Measurements from ENCODE around the gene CIB4.

CIB4 gene

DNA sequence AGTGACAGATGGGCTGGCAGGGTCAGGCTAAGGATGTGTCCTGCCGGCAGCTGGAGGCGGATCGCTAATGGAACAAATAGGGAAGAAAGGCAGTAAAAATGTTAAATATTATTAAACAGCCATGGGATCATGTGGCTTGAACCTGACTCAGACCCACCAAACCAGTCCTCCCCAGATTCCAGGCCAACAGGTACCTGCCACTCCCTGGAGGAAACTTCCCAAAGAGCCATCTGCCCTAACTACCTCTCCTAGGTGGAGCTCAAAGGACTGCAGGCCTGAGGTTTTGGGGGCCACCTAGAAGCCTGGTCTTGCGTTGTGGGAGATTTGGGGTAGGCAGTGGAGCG, 34.3 kb downstream of the CIB4 start:
- DNase-seq (ENCODE audit: low read depth in 2 of 2) = no peak

DNA sequence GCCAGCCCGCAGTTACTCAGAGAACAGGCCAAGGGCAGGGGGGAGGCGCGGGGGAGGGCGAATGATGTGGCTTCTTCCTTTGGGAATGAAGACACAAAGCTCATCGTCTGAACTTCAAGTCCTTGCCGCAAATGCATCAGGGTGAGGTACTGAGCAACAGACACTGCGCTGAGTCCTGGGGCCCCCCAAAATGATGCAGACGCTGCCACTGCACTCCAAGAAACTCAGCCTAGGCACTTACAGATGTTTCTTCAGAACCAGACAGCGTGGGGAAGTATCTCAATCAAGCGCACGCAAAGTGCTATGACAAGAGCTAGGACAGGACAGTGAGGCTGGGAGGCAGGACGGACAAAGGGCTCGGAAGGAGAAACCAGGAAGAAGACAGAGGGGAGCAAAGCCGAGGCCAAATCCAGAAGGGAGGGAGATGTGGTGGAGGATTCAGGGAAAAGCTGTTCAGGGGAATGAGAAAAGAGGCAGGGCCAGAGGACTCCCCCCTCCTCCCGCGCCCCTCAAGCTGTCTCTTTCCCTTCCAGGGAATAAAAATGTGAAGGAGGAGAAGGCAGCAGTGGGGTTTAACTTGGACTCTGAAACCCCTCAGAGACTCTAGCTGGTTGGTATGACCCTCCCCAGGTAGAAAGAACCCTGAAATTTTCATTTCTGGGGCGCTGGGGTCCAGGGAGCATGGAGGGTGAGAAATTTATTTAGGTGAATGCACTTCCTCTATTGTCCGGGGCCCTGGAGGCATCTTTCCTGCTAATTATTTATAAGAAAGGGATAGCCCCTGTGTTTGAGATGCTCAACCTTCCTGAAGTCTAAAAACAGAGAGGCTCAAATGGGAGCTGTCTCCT, 34.9 kb downstream of the CIB4 start:
- no peak for DNase-seq (ENCODE audit: low read depth in 2 of 2)

DNA sequence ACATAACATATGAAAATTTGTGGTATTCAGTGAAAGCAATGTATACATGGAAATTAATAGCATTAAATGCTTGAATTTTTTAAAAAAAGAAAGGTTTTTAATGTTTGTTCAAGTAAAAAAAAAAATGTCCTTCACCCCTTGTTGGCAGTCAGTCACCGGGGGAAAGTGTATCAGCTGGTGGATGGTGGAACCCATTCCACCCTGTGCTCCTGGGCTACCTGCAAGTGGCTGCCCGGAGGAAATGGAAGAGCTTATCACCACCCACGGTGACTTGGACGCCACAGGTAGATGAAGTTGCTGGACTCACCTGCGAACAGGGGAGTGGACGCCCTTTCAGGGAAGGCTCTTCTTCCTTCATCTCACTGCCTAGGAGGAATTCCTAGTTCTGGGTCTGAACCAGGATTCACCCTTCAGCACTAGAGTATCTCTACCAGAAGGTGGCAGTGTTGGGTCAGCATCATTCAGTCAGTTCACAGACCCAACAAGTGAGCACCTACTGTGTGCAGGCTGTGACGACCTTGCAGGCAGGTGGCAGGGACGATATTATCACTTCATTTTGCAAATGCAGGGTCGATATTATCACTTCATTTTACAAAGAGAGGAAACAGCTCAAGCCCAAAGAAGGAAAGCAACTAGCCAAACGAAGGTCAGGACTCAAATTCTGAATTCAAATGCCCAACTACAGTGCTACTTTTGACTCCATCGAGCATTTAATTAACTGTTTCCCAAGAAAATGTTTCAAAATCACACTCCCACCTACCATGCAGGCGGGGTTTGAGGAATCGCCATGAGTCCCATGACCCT, 35.8 kb downstream of the CIB4 start:
- no peak for DNase-seq (ENCODE audit: low read depth in 2 of 2)

DNA sequence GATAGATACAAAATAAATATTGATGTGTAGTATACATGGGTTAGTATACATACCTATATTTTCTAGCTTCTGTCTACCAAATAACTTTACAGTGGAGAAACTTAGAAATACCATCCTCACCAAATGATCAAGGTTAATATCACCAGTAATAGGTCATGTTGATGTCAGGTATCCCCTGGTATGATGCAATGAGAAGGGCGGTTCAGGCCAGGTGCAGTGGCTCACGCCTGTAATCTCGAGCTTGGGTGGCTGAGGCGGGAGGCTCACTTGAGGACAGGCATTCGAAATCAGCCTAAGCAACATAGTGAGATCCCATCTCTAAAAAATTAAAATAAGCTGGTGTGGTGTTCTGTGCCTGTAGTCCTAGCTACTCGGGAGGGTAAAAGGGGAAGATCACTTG, 38.6 kb downstream of the CIB4 start:
- DNase-seq (ENCODE audit: low read depth in 2 of 2) = no peak

DNA sequence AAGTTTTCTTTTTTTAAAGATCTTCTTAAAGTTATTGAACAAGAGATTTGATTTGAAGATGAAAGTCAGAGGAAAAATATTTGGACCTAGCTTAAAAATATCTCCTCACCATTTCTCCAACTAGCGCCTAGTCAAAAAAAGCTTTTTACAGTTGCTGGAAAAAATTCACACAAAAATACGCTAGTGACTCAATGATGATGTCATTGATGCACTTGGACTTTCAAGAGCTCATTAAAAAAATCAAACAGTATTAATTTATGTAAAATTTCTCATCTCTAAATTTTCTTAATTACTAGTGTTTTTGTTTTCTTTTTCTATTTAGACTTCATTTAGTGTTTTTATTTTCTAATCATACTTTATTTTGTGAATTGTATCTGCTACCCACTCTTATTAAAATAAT, 41.8 kb downstream of the CIB4 start:
- DNase-seq (ENCODE audit: low read depth in 2 of 2) = no peak

DNA sequence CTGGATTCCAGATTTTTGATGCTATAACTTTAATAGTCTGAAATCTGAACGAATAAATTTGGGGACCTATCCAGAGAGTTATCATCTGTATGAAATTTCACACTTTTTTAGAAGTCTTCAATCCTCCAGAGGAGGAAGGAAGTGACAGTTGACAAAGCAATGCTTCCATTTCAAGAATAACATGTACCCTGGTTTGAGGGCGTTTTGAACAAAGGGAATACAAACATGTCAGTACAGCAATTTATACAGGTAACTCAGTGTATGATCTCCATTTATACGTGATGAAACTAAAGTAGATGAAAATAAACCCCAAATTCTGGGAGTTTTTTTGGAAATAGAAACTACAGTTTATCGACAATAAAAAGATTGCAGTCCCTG, 42.2 kb downstream of the CIB4 start:
- no peak for DNase-seq (ENCODE audit: low read depth in 2 of 2)

DNA sequence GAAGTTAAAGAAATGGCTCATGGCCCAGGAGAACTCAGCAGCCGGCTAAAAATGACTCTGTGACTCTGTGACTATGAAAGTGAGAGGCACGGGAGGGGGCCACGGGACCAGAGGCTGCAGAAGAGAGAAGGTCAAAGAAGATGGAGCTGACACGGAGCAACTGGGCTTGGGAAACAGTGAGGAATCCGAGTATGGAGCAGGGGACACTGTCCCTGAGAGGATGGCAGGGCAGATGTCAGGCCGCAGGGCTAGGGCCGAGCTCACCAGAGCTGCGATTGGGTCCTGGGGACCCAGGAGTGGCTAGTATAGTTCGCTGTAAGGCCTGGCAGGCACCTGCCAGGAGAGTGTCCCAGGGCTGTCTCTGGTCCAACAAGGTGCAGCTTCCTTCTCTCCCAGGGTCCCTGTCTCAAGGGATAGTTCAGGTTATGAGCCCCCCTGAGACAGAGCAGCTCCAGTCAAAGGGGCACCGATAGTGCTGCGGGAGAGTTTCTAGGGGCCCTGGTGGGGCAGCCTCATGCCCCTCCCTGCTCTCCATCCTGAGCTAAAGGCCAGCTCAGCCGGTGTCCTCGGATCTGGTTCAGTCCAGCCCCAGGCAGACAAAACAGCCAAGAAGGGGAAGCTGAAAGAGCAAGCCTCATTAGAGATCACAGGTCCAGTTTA, 42.7 kb downstream of the CIB4 start:
- no peak for DNase-seq (ENCODE audit: low read depth in 2 of 2)

DNA sequence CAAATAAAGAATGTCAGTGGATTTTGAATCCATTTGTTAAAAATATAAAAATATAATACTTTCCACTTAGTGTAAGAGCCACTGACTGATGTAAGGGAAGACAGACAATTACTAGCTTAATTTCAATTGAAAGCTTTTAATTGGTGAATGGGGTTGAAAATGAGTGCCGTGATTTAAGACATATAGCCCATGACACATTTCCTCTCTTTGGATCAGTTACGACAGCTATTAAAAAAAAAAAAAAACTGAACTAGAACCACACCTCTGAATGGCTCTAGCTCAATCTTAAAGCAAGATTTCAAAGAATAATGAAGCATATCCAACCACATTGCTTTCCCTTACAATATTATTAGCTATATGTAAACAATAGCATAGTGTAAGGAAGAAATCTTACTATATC, 44.0 kb downstream of the CIB4 start:
- DNase-seq (ENCODE audit: low read depth in 2 of 2) = no peak

DNA sequence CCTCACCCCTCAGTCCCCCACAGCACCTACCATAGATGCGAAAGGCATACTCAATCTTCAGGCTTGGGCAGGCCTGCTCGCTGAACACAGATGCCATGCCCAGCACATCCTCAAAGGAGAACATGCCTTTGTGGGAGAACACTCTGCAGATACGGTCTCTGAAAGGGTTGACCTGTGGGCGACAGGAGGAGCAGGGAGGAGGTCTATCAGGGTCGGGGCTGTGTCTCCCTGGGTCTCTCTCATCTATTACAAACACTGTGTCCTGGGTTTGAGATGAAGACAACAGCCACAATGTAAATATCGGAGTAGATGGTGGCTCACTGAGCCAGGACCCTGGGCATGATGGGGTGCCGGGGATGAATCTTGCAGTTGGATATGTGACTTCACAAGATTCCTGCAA, 46.0 kb downstream of the CIB4 start:
- DNase-seq (ENCODE audit: low read depth in 2 of 2) = no peak

DNA sequence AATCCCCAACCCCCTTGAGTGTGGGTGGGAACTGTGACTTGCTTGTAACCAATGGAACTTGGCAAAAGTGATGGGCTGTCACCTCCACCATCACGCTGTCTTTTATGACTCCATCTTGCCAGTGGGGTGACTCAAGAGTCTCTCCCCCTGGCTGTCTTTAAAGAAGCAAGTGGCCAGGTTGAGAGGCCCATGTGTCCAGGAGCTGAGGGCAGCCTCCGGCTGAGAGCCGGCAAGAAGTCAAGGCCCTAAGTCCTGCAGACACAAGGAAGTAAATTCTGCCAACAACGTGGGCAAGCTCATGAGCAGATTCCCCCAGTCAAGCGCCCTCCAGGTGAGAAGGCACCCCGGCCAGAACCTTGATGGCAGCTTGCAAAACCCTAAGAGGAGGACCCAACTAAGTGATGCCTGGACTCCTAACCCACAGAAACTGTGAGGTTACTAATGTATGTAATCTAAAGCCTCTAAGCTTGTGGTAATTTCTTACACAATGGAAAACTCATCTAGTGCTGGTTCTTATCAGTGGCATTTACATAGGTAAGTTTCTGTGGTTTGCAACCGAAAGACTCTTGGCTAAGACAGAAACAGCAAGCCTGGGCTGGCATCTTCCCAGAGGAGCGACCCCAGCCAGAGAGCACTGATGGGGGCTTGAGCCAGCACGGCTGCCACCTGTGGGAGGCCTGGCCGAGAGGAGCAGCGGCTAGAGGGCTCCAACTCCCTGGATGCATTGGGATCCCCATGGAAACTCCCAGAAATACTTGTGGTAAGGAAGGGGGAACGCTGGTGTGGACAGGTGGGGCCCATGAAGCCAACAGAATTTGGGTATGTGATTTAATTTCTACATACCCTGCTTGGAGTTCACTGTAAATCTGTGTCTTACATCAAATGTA, 49.3 kb downstream of the CIB4 start:
- DNase-seq (ENCODE audit: low read depth in 2 of 2) = no peak

DNA sequence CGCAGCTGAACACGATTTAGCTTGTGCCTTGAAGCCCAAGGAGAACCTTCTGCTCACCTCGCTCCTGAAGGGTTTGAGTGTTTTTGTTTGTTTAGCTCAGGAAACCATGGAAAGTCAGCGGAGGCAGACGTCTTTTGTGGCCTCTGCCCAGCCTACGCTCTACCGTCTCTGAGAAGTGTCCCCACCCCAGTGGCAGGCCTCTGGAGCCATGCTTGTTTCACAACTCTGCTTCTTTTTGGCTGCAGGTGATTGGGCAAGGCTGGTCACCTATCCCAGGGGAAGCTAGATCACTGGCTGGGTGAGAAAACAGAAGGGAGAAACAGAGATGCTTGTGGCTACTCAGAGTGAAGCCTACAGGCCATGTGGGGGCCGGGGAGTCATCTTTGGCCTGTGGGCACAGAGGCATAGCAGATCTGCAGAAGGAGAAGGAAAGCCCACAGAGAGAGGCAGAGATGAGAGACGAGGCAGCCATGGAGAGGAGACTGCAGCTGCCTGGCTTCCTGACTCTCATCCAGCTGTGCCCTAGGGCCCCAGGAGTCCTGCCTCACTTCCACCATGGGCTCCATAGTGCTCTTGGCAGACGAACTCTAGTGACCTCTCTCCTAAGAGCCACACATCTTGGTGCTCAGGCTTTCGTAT, 50.1 kb downstream of the CIB4 start:
- DNase-seq (ENCODE audit: low read depth in 2 of 2) = no peak

DNA sequence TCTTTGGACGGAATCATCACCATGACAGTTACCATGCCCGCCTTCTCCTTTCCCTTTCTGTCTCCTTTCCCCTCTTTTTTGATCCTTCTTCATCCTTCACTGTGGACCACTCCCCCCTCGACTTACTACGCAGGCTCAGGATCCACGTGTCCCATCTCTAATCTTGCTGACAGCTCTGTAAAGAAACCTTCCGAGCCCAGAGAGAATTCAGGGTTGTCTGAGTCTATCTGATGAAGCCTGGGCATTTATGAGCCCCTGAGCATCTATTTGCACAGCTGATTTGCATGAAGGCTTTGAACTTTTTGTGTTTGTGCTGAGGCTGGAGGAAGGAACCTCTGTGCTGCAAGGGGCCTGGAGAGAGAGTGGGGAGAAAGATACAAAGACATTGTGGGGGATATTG, 50.7 kb downstream of the CIB4 start:
- DNase-seq (ENCODE audit: low read depth in 2 of 2) = no peak

DNA sequence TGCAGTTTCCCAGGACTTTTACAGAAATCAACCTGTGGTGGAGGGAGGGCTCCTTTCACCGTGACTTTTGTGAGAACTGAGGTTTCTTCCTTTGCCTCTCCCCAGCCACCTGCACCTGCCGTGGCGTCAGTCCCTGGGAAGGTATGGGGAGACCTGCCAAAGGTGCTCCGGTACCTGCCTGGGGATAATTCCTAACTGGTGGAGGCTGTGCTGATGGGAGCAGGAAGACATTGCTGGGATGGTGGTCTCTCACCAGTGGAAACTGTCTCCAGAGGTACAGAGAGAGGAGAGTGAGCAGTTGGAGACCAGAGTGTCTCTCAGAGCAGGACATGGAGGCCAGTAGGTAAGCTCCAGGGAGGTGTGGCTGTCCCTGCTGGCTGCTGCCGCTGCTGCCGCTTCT, 52.6 kb downstream of the CIB4 start:
- DNase-seq (ENCODE audit: low read depth in 2 of 2) = no peak

DNA sequence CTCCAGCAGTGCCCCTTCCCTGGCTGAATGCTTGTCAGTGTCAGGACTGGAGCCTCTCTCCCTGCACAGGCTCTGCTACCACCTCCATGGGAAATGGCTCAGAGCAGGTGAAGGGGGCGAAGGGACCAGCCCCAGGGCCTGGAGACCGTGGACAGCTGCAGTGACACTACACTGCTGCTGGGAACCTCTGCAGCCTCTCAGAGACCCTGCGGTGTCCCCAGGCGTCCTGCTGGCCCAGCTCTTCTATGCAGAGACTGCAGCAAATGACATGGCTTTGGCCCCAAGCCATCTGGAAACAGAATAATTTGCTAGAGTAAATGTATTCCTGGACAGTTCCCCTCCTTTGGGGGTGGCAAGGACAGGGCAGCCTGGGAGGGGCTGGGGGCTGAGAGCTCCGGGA, 53.2 kb downstream of the CIB4 start:
- no peak for DNase-seq (ENCODE audit: low read depth in 2 of 2)

DNA sequence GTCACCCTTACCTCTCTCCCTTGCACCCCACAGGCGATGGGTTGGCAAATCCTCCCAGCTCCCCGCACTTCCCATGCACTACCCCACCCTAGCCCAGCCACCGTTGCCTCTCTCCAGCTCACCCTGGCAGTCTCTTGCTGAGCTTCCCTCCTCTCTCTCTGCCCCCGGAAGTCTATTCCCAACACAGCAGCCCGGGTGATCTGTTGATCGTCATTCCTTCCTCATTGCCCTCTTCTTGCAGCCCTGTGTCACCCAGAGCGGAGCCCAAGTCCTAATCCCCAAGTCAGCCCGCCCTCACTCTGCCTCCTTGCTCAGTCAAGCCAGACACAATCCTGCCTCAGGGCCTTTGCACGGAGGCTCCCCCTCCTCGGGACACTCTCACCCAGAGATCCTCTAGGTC, 55.2 kb downstream of the CIB4 start:
- DNase-seq (ENCODE audit: low read depth in 2 of 2) = no peak

DNA sequence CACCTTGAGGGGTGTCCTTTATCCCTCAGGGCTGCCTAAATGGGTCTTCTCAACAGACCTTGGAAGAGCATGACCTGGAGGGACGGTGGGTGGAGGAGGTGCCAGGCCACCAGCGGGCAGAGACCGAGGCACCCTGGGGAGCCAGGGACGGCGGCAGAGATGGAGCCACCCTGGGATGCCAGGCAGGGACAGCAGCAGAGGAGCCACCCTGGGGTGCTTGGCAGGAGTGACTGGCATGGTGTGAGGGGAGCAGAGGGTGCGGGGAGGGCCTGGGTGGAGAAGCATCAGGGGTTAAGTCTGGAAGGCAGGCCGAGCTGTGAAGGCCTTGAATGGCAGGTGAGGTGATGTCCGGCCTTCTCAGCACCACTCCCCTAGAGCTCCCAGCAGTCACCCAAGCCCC, 56.1 kb downstream of the CIB4 start:
- DNase-seq (ENCODE audit: low read depth in 2 of 2) = no peak

DNA sequence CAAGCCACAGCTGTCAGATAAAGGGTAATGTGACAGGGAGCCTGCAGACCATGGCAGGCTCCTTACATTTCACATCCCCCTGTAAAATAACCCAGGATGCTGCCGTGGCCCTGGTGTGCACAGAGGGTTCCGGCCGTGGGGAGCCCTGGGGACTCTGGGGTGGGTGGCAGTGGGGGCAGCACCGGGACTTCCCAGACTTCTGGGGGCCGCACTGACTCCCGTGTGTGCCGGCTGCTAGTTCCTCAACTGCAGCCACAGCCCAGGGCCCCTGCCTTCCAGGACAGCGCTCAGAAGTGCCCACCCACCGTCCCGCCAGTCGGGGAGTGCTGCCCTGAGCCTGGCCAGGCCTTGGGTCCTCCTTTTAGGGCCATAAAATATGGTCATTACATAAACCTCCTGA, 56.5 kb downstream of the CIB4 start:
- DNase-seq (ENCODE audit: low read depth in 2 of 2) = no peak

DNA sequence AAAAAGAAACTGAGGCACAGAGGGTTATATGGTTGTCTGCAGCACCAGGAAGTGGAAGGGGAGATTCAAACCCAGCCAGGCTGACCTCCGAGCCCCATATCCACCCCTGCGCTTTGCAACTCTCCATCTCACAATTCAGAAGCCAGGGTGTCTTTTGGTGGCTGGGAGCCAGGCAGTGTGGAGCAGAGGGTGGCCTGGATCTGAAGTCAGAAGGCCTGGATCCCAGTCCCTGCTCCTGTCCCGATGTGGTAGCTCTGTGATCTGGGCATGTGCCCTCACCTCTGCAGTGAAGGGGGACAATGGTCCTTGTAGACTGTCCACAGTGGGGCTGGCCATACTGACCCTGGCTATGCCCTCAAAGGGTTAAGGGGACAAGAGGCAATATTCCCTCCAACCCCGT, 57.0 kb downstream of the CIB4 start:
- no peak for DNase-seq (ENCODE audit: low read depth in 2 of 2)

DNA sequence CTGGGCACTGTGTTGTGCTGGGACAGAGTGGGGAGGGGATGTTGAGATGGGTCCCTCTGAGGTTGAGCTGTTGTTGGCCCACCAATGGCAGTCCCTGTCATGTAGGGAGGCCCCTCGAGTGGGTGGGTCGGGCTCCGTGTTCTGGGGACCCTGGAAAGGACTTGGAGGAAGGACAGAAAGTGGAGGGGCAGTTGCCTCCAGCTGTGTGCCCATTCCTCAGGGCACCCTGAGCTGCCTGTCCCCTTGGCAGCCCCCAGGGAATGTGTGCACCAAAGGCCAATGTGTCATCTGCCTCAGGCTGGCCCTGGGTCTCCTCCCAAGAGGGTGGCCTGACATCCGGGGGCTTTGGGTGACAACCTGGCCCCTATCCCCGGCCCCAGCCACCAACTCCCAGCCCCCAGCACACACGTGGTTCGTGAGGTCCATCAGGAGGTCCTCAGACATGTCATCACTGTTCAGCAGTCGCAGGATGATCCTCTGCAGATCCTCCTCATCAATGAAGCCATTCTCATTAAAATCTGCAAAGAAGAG, 57.7 kb downstream of the CIB4 start:
- DNase-seq (ENCODE audit: low read depth in 2 of 2) = no peak

DNA sequence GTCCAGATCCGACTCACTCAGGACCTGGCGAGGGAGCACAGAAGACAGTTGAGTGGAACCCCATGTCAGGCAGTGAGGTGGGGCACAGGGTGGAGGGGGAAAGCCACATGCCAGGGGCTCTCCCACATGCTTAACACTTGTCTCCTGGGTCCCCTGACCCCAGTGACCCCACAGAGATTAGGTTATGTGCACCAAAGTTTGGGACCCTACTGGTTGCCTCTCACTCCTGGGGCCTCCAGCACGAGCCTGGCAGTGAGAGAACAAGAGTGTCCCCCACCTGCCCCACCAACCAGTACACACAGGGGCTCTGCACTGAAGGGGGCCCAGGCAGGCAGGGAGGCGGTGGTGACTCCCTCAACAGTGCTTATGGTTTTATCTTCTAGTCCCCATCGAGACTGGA, 58.3 kb downstream of the CIB4 start:
- no peak for DNase-seq (ENCODE audit: low read depth in 2 of 2)

Measured in stimulated activated CD4-positive, alpha-beta T cell treated with anti-CD3 and anti-CD28 coated beads, Interleukin-1b, Interleukin-23, amount 100 ng/mL, for 4 hours (primary cell).